Activated CD4-positive, CD25-positive, alpha-beta regulatory T cell treated with anti-CD3 and anti-CD28 coated beads, Interleukin-2, amount 50 U/mL, for 24 hours (primary cell): Measurements from ENCODE around the gene SPATA33.
"Not testable (repeated sequence)": the region's sequence is repeated elsewhere in the genome, so short reads cannot be mapped to it uniquely, and the experiment has no call there.

Experiments used
- ATAC-seq, 2 donors: fragments of 150-1000 bp; cut with Tn5 transposase; one replicate each; pipeline ENCODE4 v1.10.0; 2021; ENCODE audit warnings: mild to moderate bottlenecking in 1 of 2, moderate library complexity in 1 of 2

The SPATA33 gene

GRCh38 chr16:89667000-89667399 lies 9.4 kb downstream of the SPATA33 start:
- ATAC-seq, result not testable (repeated sequence)

DNA sequence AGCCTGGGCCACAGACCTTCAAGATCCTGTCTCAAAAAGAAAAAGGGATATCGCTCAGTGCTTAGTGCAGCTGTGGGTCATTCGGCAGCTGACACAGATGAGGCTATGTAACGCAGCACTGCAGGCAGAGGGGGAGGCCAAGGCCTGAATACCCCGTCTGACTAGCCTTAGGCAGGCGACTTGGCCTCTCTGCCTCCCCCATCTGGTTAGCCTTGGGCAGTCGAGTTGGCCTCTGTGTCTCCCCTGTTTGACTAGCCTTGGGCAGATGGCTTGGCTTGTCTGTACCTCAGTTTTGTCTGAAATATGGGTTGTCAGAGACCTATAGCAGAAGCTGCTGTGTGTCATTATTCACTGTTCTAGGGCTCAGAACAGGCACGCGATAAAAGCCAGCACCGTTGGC lies 10.0 kb downstream of the SPATA33 start:
- ATAC-seq, result no peak

- ATAC-seq, result no peak
These were observed 11.1 kb downstream of the SPATA33 start for GRCh38 chr16:89668790-89669158.

DNA sequence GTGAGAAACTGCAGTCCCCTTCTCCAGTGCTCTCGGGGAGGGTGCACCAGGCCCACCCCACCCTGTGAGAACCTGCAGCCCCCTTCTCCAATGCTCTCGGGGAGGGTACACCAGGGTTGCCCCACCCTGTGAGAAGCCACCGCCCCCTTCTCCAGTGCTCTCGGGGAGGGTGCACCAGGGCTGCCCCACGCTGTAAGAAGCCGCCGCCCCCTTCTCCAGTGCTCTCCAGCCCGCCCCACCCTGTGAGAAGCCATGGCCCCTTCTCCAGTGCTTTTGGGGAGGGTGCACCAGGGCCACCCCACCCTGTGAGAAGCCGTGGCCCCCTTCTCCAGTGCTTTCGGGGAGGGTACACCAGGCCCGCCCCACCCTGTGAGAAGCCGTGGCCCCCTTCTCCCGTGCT lies 12.1 kb downstream of the SPATA33 start:
- no peak for ATAC-seq

DNA sequence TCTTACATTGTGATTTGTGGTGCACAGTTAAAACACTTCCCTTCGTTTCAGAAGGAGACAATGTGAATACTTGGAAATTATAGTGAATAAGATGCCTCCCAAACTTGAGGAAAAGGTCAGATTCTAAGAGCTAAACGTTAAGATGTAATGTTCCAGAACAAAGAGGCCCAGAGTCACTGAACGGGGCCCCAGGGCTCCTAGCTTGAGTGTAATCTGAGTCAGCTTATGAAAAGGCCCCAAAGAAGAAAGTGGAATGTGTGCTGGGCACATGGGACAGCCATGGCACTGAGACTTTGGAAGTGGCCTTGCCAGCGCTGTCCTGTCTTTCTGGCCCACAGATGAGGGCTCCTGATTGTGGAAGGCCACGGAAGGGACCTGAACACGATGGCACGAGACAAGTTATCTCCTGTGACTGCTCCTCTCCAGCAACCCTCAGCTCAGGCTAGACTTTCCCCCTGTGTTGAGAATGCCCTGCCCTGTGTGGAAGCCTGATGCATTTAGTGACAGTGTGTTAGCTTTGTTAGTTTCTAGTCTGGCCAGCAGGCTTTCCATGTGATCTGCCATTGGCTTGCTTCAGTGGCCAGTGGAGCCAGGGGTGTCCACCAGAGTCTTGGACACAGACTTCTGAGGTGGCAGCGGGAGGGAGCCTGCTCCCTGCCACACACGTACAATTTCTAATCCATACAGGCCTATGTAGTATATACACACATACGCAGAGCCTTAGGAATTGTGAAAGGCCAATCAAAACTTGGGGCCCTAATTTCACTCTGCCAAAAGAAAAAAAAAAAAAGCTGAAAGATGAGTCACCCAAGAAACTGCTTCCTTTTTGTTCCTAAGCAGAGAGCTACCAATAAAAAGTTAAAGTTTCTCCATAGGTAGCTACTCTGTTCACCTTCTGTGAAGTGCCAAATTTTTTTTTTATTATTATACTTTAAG lies 13.1 kb downstream of the SPATA33 start:
- ATAC-seq, result no peak

DNA sequence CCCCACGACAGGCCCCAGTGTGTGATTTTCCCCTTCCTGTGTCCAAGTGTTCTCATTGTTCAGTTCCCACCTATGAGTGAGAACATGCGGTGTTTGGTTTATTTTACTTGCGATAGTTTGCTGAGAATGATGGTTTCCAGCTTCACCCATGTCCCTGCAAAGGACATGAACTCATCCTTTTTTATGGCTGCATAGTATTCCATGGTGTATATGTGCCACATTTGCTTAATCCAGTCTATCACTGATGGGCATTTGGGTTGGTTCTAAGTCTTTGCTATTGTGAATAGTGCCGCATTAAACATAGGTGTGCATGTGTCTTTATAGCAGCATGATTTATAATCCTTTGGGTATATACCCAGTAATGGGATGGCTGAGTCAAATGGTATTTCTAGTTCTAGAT lies 13.9 kb downstream of the SPATA33 start:
- not testable (repeated sequence) for ATAC-seq

DNA sequence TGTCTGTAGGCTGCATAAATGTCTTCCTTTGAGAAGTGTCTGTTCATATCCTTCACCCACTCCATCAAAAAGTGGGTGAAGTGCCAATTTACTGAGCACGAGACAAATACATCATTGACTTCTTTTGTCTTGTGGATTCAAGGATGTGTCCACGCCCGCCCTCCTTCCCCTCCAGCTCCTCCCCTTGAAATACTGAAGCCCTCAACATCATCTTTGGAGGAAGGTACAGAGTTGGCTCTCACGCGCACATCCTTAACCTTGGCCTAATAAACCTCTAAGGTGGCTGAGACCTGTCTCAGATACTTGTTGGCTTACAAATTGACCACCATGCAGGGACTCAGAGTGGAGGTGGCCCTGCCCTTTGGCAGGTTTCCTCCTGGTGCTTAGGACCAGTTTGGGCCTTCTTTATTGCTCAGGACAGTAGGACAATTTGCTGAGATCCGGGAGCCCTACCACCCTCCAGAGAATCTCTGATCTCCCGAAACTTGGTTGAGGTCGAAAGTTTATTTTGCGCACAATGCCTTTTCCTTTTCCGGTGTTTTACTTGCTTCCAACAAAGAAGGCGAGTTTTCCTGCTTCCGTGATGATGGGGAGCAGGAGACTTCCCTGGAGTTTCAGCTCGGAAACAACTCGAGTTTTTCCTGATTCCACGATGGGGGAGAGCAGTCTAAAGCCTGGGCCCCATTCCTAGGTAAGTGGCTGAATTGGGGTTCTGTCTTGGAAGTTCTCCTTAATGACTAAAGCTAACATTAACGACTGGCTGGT lies 14.7 kb downstream of the SPATA33 start:
- no peak for ATAC-seq

DNA sequence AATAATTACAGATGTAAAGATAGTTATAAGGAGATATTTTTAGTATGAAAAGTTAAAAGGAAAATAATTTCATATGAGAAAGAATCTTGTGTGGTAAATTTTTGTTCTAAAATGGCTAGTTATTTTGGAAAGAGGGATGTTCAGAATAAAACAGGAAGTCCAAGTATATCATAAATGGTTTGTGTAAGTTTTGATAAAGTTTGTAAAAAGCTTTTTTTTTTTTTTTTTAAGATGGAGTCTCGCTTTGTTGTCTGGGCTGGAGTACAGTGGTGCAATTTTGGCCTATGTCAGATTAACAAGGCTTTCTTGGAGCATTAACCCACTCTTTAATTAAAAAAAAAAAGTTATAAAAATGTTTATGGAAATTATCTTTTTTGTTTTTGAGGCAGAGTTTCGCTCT lies 20.6 kb downstream of the SPATA33 start:
- ATAC-seq, result no peak

- no peak for ATAC-seq
These were observed 28.3 kb downstream of the SPATA33 start for GRCh38 chr16:89685916-89686315.

GRCh38 chr16:89686520-89687091 lies 29.0 kb downstream of the SPATA33 start, which contains the start of gene CDK10:
Gene CDK10, plus strand, starts transcription at chr16:89686689. Its CDS starts 22 bp downstream, at chr16:89686711.
- ATAC-seq, result peak; percentile 90 to 92

DNA sequence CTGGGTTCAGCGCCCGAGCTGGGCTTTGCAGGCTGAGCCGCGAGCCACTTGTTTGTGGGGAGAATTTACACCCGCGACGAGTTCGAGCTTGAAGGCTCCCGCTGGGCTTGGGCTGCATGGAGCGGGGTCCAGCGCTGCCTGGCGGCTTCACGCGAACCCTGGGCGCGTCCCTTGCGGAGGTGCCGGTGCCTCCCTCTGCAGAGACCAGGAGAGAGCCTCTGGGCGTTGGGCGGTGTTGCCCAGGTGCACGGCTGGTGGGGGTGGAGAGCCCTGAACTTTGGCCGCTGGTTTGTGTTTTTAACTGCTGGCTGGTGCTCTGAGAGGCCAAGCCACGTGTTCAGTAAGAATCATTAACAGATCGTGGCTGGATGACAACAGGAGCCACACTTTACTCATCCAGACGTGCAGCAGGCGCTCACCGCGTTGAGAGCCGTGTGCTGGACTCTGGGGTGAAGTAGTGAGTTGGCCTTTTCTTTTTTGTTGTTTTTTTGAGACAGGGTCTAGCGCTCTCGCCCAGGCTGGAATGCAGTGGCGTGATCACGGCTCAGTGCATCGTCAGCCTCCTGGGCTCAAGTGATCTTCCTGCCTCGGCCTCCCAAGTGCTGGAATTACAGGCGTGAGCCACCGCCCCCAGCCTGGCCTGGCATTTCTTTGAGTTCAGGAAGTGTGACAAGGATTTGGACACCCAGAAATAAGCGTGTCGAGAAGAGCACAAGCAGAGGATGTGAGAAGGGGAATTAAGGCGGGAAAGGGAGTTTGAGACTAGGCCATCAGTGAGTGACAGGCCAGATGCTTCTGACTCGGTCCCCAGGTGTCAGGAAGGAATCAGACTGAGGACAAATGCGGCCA lies 29.7 kb downstream of the SPATA33 start:
- peak; percentile 18 to 31 for ATAC-seq

DNA sequence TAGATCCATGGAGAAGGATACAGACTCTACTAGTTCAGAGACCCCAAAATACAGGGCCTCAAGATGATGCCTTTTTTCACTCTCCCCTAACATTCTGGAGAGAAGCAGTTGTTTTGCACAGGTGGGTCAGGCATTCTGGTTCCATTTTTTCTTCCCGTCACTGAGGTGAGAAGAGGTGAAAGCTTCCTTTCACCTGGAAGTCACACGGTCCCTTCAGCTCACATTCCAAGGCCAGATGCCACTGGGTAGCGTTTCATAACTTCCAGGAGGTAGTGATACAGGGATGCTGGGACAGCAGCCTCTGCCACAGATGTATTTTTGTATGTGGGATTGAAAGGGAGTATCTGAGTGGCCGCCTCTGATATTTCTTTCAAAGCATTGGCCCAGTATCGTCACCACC lies 30.8 kb downstream of the SPATA33 start:
- ATAC-seq, result no peak

DNA sequence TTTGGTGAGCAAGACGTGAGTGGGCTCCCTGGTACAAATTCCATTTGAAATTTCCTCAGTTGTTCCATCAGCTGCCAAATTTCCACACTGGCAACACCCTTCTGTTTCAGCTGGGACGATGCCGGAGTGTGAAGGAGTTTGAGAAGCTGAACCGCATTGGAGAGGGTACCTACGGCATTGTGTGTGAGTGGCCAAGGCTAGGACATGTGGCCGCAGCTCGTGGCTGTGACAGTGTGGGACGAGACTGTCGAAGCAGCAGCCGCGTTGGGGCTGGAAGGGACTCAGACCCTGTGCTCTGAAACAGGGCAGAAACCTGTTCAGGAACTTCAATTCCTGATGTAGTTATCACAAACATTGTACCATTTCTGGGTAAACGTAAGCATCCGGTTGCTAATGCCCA lies 31.5 kb downstream of the SPATA33 start:
- no peak for ATAC-seq

- not testable (repeated sequence) for ATAC-seq
These were observed 32.0 kb downstream of the SPATA33 start for GRCh38 chr16:89689621-89690020.

GRCh38 chr16:89690392-89690901 lies 32.8 kb downstream of the SPATA33 start:
- ATAC-seq, result no peak

GRCh38 chr16:89691231-89691985 lies 33.8 kb downstream of the SPATA33 start:
- ATAC-seq, result no peak

GRCh38 chr16:89691986-89692569 lies 34.4 kb downstream of the SPATA33 start:
- no peak for ATAC-seq

DNA sequence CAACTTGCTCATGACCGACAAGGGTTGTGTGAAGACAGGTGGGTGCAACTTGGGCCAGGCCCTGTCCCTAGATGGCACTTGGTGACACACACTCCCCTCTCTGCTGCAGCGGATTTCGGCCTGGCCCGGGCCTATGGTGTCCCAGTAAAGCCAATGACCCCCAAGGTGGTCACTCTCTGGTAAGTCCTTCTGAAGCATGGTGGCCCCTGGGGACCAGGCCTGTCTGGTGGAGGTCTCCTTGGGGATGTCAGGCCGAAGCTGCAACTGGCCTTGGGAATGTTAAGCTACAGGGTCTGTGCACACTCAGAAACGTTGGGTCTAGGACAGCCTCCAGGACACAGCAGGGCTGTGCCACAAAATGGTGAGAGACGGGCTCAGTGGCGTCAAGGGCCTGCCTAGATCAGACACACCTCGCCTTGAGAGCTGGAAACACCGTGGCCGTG lies 35.7 kb downstream of the SPATA33 start:
- no peak for ATAC-seq

GRCh38 chr16:89693931-89694783 lies 36.5 kb downstream of the SPATA33 start:
- ATAC-seq, result no peak

- not testable (repeated sequence) for ATAC-seq
These were observed 37.1 kb downstream of the SPATA33 start for GRCh38 chr16:89694784-89695085.
